C4-2B (cell line): Measurements from ENCODE around the gene CTNNA1.

Experiments
- H3K27ac ChIP-seq: fragments of 450-650 bp; 2 replicates; pipeline ENCODE4 v1.5.1; 2017
- CTCF ChIP-seq: fragments of 450-650 bp; conservative IDR thresholded peaks from 2 replicates; pipeline ENCODE4 v1.5.1; 2017; ENCODE audit warnings: mild to moderate bottlenecking
- ZFX ChIP-seq: fragments of 450-650 bp; IDR thresholded peaks from 2 replicates; pipeline ENCODE4 v1.6.1; 2017

CTNNA1 gene

GRCh38 chr5:138946831-138947560 lies 193.8 kb downstream of the CTNNA1 start:
- no peak overlapping the region for H3K27ac ChIP-seq

GRCh38 chr5:138947780-138948179 lies 194.6 kb downstream of the CTNNA1 start:
- H3K27ac ChIP-seq = no peak overlapping the region
- TF ChIP-seq CTCF (no peak), ZFX (no peak)

More at GRCh38 chr5:138946831-138947560, 193.8 kb downstream of the CTNNA1 start:
- no peak for TF ChIP-seq ZFX
- no peak for TF ChIP-seq CTCF

- TF ChIP-seq CTCF = no peak
- TF ChIP-seq ZFX = no peak
- no peak overlapping the region for H3K27ac ChIP-seq
Measured at GRCh38 chr5:138948471-138949222, 195.4 kb downstream of the CTNNA1 start.

GRCh38 chr5:138949223-138949574 lies 196.0 kb downstream of the CTNNA1 start:
- TF ChIP-seq ZFX (no peak), CTCF (no peak)
- peak overlapping the region; percentile 84 for H3K27ac ChIP-seq

- no peak for TF ChIP-seq ZFX
- peak overlapping the region; percentile 84 for H3K27ac ChIP-seq
Measured at GRCh38 chr5:138949988-138950387, 196.8 kb downstream of the CTNNA1 start.

- TF ChIP-seq ZFX (0 out of 2 replicates have a peak, but pooled peaks have one; percentile 16), CTCF (no peak)
- peak overlapping the region; percentile 84 for H3K27ac ChIP-seq
Measured at GRCh38 chr5:138950421-138951031, 197.3 kb downstream of the CTNNA1 start.

- H3K27ac ChIP-seq = peak overlapping the region; percentile 84
- no peak for TF ChIP-seq CTCF
- no peak for TF ChIP-seq ZFX
Measured at GRCh38 chr5:138951091-138951985, 198.1 kb downstream of the CTNNA1 start.
